SK-N-SH treated with all-trans-retinoic acid at 6 μM for 48 hours (cell line): ENCODE measurements around the gene BAG5.

Experiments used
- CREB5 ChIP-seq: fragments of 250-450 bp; sonication (Bioruptor Pico); IDR thresholded peaks from 2 replicates; pipeline ENCODE4 v1.5.1; 2020; ENCODE audit warnings: low read depth, mild to moderate bottlenecking, moderate library complexity
- ESRRG ChIP-seq: fragments of 250-450 bp; sonication (Bioruptor Pico); IDR thresholded peaks from 2 replicates; pipeline ENCODE4 v1.6.1; 2021; ENCODE audit warnings: mild to moderate bottlenecking
- ISL1 ChIP-seq: fragments of 250-450 bp; sonication (Bioruptor Pico); IDR thresholded peaks from 2 replicates; pipeline ENCODE4 v2.1.2; 2022; ENCODE audit warnings: mild to moderate bottlenecking, moderate library complexity
- SNAI2 ChIP-seq: fragments of 250-450 bp; sonication (Bioruptor Pico); IDR thresholded peaks from 2 replicates; pipeline ENCODE4 v1.5.0; 2020; ENCODE audit warnings: mild to moderate bottlenecking, moderate library complexity
- ZFP3 ChIP-seq: fragments of 250-450 bp; sonication (Bioruptor Pico); IDR thresholded peaks from 2 replicates; pipeline ENCODE4 v1.5.0; 2020; ENCODE audit warnings: mild to moderate bottlenecking, moderate library complexity
- ZNF70 ChIP-seq: fragments of 450-650 bp; formaldehyde crosslinking; IDR thresholded peaks from 2 replicates; pipeline ENCODE4 v1.5.0; 2020; ENCODE audit warnings: mild to moderate bottlenecking, moderate library complexity
- ZNF8 ChIP-seq: fragments of 450-650 bp; formaldehyde crosslinking; IDR thresholded peaks from 2 replicates; pipeline ENCODE4 v1.5.0; 2020; ENCODE audit warnings: mild to moderate bottlenecking, moderate library complexity
- TF ChIP-seq, protein P1 (sequence below): fragments of 250-450 bp; sonication (Bioruptor Pico); IDR thresholded peaks from 2 replicates; pipeline ENCODE4 v1.8.0; 2020; ENCODE audit warnings: mild to moderate bottlenecking, moderate library complexity, borderline replicate concordance

DNA sequence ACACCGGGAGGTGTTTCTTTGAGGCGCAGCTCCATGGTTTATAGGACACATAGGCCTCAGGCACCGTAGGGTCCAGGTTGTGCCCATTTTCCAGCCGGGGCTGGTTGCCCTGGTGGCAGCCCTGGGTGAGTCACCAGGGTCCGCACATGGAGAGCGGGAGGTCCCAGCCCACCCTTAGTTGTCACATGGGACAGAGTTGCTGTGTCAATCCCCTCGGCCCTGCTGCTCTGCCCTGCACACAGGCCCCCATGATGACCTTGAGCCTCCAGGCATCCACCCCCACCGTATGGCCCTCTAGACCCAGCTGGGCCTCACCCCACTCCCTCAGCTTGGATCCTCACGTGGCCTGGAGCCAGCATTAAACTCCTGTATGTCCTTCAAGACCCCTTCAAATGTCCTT, 25.8 kb downstream of the BAG5 start:
- TF ChIP-seq ZNF70 (CRISPR knock-in tag) (no peak), CREB5 (no peak), ISL1 (CRISPR knock-in tag) (no peak), SNAI2 (no peak), ESRRG (CRISPR knock-in tag) (no peak), ZFP3 (CRISPR knock-in tag) (no peak), ZNF8 (no peak)
- TF ChIP-seq, protein P1, sequence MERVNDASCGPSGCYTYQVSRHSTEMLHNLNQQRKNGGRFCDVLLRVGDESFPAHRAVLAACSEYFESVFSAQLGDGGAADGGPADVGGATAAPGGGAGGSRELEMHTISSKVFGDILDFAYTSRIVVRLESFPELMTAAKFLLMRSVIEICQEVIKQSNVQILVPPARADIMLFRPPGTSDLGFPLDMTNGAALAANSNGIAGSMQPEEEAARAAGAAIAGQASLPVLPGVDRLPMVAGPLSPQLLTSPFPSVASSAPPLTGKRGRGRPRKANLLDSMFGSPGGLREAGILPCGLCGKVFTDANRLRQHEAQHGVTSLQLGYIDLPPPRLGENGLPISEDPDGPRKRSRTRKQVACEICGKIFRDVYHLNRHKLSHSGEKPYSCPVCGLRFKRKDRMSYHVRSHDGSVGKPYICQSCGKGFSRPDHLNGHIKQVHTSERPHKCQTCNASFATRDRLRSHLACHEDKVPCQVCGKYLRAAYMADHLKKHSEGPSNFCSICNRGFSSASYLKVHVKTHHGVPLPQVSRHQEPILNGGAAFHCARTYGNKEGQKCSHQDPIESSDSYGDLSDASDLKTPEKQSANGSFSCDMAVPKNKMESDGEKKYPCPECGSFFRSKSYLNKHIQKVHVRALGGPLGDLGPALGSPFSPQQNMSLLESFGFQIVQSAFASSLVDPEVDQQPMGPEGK = no peak
